Liver (tissue), 9 donors: ENCODE results near the gene MAN2A1. TPM values are rescaled to one million over a fixed set of nuclear protein-coding genes. Genes with fewer than 3 reads are reported as not detected.

Experiments
- DNase-seq: peaks from one replicate; pipeline ENCODE4 v3.0.0-alpha.2; 2017; ENCODE audit warnings: low spot score
- H3K27ac ChIP-seq, 2 donors: one replicate each; pipeline ENCODE4 v1.7.0; 2013; ENCODE audit warnings: inconsistent platforms in 2 of 2, low read length in 2 of 2, control low read depth in 1 of 2, low read depth in 1 of 2, mild to moderate bottlenecking in 1 of 2
- H3K27me3 ChIP-seq, 4 donors: one replicate each; pipeline versions ENCODE4 v1.6.1 to v1.7.0; 2013; ENCODE audit warnings: low read length in 3 of 4, inconsistent platforms in 1 of 4, mild to moderate bottlenecking in 1 of 4, moderate library complexity in 1 of 4; ENCODE audit not compliant: control insufficient read depth in 4 of 4, insufficient read depth in 4 of 4
- H3K36me3 ChIP-seq, 4 donors: one replicate each; pipeline versions ENCODE4 v1.6.1 to v1.7.0; 2013; ENCODE audit warnings: low read length in 3 of 4, mild to moderate bottlenecking in 3 of 4, low read depth in 1 of 4, moderate library complexity in 1 of 4; ENCODE audit not compliant: control insufficient read depth in 4 of 4, insufficient read depth in 3 of 4
- H3K4me1 ChIP-seq, 4 donors: one replicate each; pipeline versions ENCODE4 v1.6.1 to v1.7.0; 2013; ENCODE audit warnings: low read length in 3 of 4, mild to moderate bottlenecking in 3 of 4, moderate library complexity in 1 of 4; ENCODE audit not compliant: control insufficient read depth in 4 of 4, insufficient read depth in 4 of 4
- H3K4me3 ChIP-seq, 3 donors: one replicate each; pipeline versions ENCODE4 v1.6.1 to v1.7.0; 2013; ENCODE audit warnings: low read length in 3 of 3, control low read depth in 1 of 3, low read depth in 1 of 3, mild to moderate bottlenecking in 1 of 3
- H3K9ac ChIP-seq, 2 donors: one replicate each; pipeline ENCODE4 v1.7.0; 2013; ENCODE audit warnings: low read length in 2 of 2, mild to moderate bottlenecking in 2 of 2, moderate library complexity in 2 of 2, control low read depth in 1 of 2, low read depth in 1 of 2
- H3K9me3 ChIP-seq, 4 donors: one replicate each; pipeline versions ENCODE4 v1.6.1 to v1.7.0; 2013; ENCODE audit warnings: low read length in 3 of 4; ENCODE audit not compliant: control insufficient read depth in 4 of 4
- EGR1 ChIP-seq, 2 donors: IDR thresholded peaks; 2 replicates each; pipeline ENCODE4 v1.6.1; 2016 to 2018; ENCODE audit warnings: antibody characterized with exemption in 2 of 2, low read depth in 2 of 2
- FOXA1 ChIP-seq: IDR thresholded peaks from 2 replicates; pipeline ENCODE4 v1.6.1; 2016; ENCODE audit warnings: antibody characterized with exemption
- GABPA ChIP-seq, 2 donors: IDR thresholded peaks in 1 of 2; conservative IDR thresholded peaks in 1 of 2; 2 replicates each; pipeline ENCODE4 v1.6.1; 2016; ENCODE audit warnings: antibody characterized with exemption in 2 of 2, mild to moderate bottlenecking in 1 of 2, moderate library complexity in 1 of 2
- HNF4A ChIP-seq, 2 donors: conservative IDR thresholded peaks; 2 replicates each; pipeline ENCODE4 v1.6.1; 2016; ENCODE audit warnings: antibody characterized with exemption in 2 of 2, mild to moderate bottlenecking in 2 of 2
- HNF4G ChIP-seq: IDR thresholded peaks from 2 replicates; pipeline ENCODE4 v1.6.1; 2016; ENCODE audit warnings: antibody characterized with exemption
- JUND ChIP-seq, 2 donors: IDR thresholded peaks; 2 replicates each; pipeline ENCODE4 v1.6.1; 2016; ENCODE audit warnings: antibody characterized with exemption in 2 of 2
- NR2F2 ChIP-seq: IDR thresholded peaks from 2 replicates; pipeline ENCODE4 v1.6.1; 2016; ENCODE audit warnings: antibody characterized with exemption
- RAD21 ChIP-seq, 2 donors: IDR thresholded peaks; 2 replicates each; pipeline ENCODE4 v1.6.1; 2016; ENCODE audit warnings: antibody characterized with exemption in 2 of 2, mild to moderate bottlenecking in 2 of 2
- RXRA ChIP-seq, 2 donors: IDR thresholded peaks; 2 replicates each; pipeline ENCODE4 v1.6.1; 2017 to 2018; ENCODE audit warnings: antibody characterized with exemption in 2 of 2, mild to moderate bottlenecking in 1 of 2
- SP1 ChIP-seq: IDR thresholded peaks from 2 replicates; pipeline ENCODE4 v1.6.1; 2018; ENCODE audit warnings: antibody characterized with exemption, mild to moderate bottlenecking
- TAF1 ChIP-seq: conservative IDR thresholded peaks from 2 replicates; pipeline ENCODE4 v1.6.1; 2016; ENCODE audit warnings: antibody characterized with exemption, mild to moderate bottlenecking
- YY1 ChIP-seq: IDR thresholded peaks from 2 replicates; pipeline ENCODE4 v1.6.1; 2016; ENCODE audit warnings: antibody characterized with exemption, mild to moderate bottlenecking
- WGBS: extraction: QIAGEN DNeasy Blood & Tissue Kit; methylation state at CpG from one replicate; pipeline ENCODE4 v1.1.7; 2013; 5-methylcytosine and 5-hydroxymethylcytosine counted together
- polyA plus RNA-seq, 2 donors: library from polyadenylated mRNA; stranded (reverse) in 1 of 2; unstranded in 1 of 2; fragments of 200-250 nt in 1 of 2; fragments of >200 nt in 1 of 2; fragmentation: Nextera tagmentation in 1 of 2; extraction: Ambion mirVana in 1 of 2; gene quantifications; one replicate each; pipeline versions ENCODE4 v1.2.1 to v1.2.3, GENCODE V29; 2013 to 2015
- total RNA-seq, 2 donors: library from RNA; depleted of rRNA; stranded (reverse); fragments of >200 nt; gene quantifications; one replicate each; pipeline ENCODE4 v1.2.3, GENCODE V29; 2014
- TF ChIP-seq, protein P1 (sequence below): IDR thresholded peaks from 2 replicates; pipeline ENCODE4 v1.6.1; 2016; ENCODE audit warnings: antibody characterized with exemption
- TF ChIP-seq, protein P2 (sequence below): IDR thresholded peaks from 2 replicates; pipeline ENCODE4 v1.6.1; 2016; ENCODE audit warnings: antibody characterized with exemption, mild to moderate bottlenecking
- TF ChIP-seq, protein P3 (sequence below): fragments of 150-350 bp; IDR thresholded peaks from 2 replicates; pipeline ENCODE4 v1.5.1; 2017; ENCODE audit warnings: improper control_type of control experiment, low read depth, low read length; ENCODE audit not compliant: missing input control
- TF ChIP-seq, protein P4 (sequence below): IDR thresholded peaks from 2 replicates; pipeline ENCODE4 v1.6.1; 2016; ENCODE audit warnings: antibody characterized with exemption
- donor health status: healthy.
- donor health status: healthy.
- donor health status: healthy.
- donor health status: healthy.
- donor health status: healthy.

The MAN2A1 gene
- total and polyA plus RNA-seq, 4 donors, result 21.4 to 82.8 (median 47.3) TPM

DNA sequence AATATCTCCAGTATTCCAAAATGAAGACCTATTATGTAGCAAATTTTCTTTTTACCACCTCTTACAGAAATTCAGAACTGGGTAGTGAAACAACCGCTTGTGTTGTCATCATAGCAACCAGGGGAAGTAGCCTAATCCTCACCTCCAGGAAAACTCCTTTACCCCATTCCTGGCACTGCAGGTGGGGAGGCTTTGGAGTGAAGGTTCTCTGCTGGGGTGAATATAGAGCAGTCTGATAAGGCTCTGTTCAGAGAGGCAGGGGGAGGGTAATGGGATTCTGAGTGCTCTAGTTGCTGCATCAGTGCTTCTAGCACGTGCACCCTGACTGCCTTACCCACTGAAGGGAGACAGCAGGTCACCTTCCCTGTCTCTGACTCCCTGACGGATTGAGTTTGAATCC lies 116.2 kb downstream of the MAN2A1 start:
- Histone ChIP-seq H3K4me1 (peaks cover 3 to 20% (median 15%) of the 10 kb centered on the region in 4 donors), H3K4me3 (no peak overlapping the region), H3K9ac (peak overlapping the region; percentile 25 to 46), H3K27me3 (no peaks in the 10 kb centered on the region), H3K9me3 (no peaks in the 10 kb centered on the region), H3K27ac (peak overlapping the region; percentile 70 to 82), H3K36me3 (peaks cover 0 to 6% (median 2%) of the 10 kb centered on the region in 4 donors)
- WGBS, result 44% methylated on average over 3 of the region's 3 CpGs
- TF ChIP-seq FOXA1 (no peak), RXRA (IDR thresholded peaks at IDR 0.05) (peak in 1 of 2 donors; percentile 39), RAD21 (IDR thresholded peaks at IDR 0.05) (peak in 1 of 2 donors; percentile 17), HNF4G (no peak), HNF4A (conservative IDR thresholded peaks at IDR 0.05) (peak in 1 of 2 donors; percentile 23)
- TF ChIP-seq, protein P1, sequence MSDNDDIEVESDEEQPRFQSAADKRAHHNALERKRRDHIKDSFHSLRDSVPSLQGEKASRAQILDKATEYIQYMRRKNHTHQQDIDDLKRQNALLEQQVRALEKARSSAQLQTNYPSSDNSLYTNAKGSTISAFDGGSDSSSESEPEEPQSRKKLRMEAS, result peak; percentile 8
- no peak for DNase-seq

DNA sequence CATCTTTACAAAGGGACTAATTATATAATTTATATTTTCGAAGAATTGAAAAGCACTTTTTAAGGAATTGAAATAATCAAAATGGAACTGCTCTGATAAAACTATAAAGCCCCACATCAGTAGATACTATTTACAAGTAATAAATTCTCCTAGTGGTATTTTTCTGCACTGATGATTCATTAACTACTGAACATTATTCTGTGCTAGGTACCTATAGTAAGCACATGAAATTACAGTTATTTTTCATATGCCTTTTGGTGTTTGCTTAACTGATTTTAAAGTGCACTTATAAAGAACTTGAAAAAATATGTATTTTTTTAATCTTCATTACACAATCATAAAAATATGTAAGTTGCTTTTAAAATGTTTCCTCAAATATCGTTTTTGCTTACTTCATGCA lies 123.0 kb downstream of the MAN2A1 start:
- TF ChIP-seq EGR1 (IDR thresholded peaks at IDR 0.05; ENCODE audit: low read depth in 2 of 2), result no peak
- no peak for TF ChIP-seq TAF1
- TF ChIP-seq, protein P2, sequence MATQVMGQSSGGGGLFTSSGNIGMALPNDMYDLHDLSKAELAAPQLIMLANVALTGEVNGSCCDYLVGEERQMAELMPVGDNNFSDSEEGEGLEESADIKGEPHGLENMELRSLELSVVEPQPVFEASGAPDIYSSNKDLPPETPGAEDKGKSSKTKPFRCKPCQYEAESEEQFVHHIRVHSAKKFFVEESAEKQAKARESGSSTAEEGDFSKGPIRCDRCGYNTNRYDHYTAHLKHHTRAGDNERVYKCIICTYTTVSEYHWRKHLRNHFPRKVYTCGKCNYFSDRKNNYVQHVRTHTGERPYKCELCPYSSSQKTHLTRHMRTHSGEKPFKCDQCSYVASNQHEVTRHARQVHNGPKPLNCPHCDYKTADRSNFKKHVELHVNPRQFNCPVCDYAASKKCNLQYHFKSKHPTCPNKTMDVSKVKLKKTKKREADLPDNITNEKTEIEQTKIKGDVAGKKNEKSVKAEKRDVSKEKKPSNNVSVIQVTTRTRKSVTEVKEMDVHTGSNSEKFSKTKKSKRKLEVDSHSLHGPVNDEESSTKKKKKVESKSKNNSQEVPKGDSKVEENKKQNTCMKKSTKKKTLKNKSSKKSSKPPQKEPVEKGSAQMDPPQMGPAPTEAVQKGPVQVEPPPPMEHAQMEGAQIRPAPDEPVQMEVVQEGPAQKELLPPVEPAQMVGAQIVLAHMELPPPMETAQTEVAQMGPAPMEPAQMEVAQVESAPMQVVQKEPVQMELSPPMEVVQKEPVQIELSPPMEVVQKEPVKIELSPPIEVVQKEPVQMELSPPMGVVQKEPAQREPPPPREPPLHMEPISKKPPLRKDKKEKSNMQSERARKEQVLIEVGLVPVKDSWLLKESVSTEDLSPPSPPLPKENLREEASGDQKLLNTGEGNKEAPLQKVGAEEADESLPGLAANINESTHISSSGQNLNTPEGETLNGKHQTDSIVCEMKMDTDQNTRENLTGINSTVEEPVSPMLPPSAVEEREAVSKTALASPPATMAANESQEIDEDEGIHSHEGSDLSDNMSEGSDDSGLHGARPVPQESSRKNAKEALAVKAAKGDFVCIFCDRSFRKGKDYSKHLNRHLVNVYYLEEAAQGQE, result no peak
- TF ChIP-seq, protein P1, result no peak
- no peak for TF ChIP-seq FOXA1
- no peak for TF ChIP-seq YY1
- TF ChIP-seq, protein P3, sequence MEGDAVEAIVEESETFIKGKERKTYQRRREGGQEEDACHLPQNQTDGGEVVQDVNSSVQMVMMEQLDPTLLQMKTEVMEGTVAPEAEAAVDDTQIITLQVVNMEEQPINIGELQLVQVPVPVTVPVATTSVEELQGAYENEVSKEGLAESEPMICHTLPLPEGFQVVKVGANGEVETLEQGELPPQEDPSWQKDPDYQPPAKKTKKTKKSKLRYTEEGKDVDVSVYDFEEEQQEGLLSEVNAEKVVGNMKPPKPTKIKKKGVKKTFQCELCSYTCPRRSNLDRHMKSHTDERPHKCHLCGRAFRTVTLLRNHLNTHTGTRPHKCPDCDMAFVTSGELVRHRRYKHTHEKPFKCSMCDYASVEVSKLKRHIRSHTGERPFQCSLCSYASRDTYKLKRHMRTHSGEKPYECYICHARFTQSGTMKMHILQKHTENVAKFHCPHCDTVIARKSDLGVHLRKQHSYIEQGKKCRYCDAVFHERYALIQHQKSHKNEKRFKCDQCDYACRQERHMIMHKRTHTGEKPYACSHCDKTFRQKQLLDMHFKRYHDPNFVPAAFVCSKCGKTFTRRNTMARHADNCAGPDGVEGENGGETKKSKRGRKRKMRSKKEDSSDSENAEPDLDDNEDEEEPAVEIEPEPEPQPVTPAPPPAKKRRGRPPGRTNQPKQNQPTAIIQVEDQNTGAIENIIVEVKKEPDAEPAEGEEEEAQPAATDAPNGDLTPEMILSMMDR, result no peak
- TF ChIP-seq RXRA (IDR thresholded peaks at IDR 0.05), result no peak
- no peak for TF ChIP-seq HNF4G
- TF ChIP-seq RAD21 (IDR thresholded peaks at IDR 0.05), result no peak
- no peak for TF ChIP-seq NR2F2
- TF ChIP-seq JUND (IDR thresholded peaks at IDR 0.05), result no peak
- TF ChIP-seq SP1, result no peak
- TF ChIP-seq GABPA (IDR thresholded peaks at IDR 0.05 in 1 of 2, conservative IDR thresholded peaks at IDR 0.05 in 1 of 2), result no peak
- TF ChIP-seq, protein P4, sequence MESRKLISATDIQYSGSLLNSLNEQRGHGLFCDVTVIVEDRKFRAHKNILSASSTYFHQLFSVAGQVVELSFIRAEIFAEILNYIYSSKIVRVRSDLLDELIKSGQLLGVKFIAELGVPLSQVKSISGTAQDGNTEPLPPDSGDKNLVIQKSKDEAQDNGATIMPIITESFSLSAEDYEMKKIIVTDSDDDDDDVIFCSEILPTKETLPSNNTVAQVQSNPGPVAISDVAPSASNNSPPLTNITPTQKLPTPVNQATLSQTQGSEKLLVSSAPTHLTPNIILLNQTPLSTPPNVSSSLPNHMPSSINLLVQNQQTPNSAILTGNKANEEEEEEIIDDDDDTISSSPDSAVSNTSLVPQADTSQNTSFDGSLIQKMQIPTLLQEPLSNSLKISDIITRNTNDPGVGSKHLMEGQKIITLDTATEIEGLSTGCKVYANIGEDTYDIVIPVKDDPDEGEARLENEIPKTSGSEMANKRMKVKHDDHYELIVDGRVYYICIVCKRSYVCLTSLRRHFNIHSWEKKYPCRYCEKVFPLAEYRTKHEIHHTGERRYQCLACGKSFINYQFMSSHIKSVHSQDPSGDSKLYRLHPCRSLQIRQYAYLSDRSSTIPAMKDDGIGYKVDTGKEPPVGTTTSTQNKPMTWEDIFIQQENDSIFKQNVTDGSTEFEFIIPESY, result no peak
- Histone ChIP-seq H3K27me3 (no peaks in the 10 kb centered on the region), H3K9ac (no peak overlapping the region), H3K27ac (no peak overlapping the region), H3K36me3 (peaks cover 0 to 13% (median 4%) of the 10 kb centered on the region in 4 donors), H3K9me3 (no peaks in the 10 kb centered on the region), H3K4me1 (peaks cover 0 to 4% (median 2%) of the 10 kb centered on the region in 4 donors), H3K4me3 (no peak overlapping the region)
- WGBS, result 92% methylated on average over 2 of the region's 2 CpGs
- DNase-seq, result no peak
